Measurements from ENCODE around the gene RNF14.

The RNF14 gene

GRCh38 chr5:142000173-142000572, 31.3 kb downstream of the RNF14 start:
- Histone ChIP-seq H3K9me3 (ENCODE audit: low read length) (no peaks in the 10 kb centered on the region), H2AFZ (ENCODE audit: low read length) (no peak overlapping the region), H3K79me2 (ENCODE audit: insufficient read depth, low read length) (no peaks in the 10 kb centered on the region), H3K4me3 (ENCODE audit: low read depth, low read length, poor library complexity, severe bottlenecking) (no peak overlapping the region), H4K20me1 (ENCODE audit: insufficient read depth, low read length) (no peaks in the 10 kb centered on the region), H3K9me2 (ENCODE audit: low read depth, low read length) (no peaks in the 10 kb centered on the region), H3K9ac (ENCODE audit: low read length) (no peak overlapping the region), H3K4me2 (ENCODE audit: low read length) (no peak overlapping the region), H3K4me1 (ENCODE audit: insufficient read depth, low read length, severe bottlenecking) (no peaks in the 10 kb centered on the region), H3F3A (ENCODE audit: insufficient read depth, low read length) (no peaks in the 10 kb centered on the region; the same call in 1 of the 2 replicates), H3K36me3 (ENCODE audit: insufficient read depth, low read length) (peaks cover 61% of the 10 kb centered on the region), H3K27me3 (ENCODE audit: insufficient read depth, low read length) (no peaks in the 10 kb centered on the region), H3K27ac (ENCODE audit: low read depth, low read length, poor library complexity, severe bottlenecking) (no peak overlapping the region)
- TF ChIP-seq CTCF (IDR thresholded peaks at IDR 0.05; ENCODE audit: low read length) (no peak), EZH2 (IDR thresholded peaks at IDR 0.05; ENCODE audit: borderline replicate concordance, low read length) (no peak)

GRCh38 chr5:142000704-142001484, 32.0 kb downstream of the RNF14 start:
- H4K20me1 ChIP-seq (ENCODE audit: insufficient read depth, low read length), result no peaks in the 10 kb centered on the region
- no peaks in the 10 kb centered on the region for H3K9me3 ChIP-seq (ENCODE audit: low read length)
- H3K9me2 ChIP-seq (ENCODE audit: low read depth, low read length), result no peaks in the 10 kb centered on the region
- no peaks in the 10 kb centered on the region for H3K4me1 ChIP-seq (ENCODE audit: insufficient read depth, low read length, severe bottlenecking)
- no peak overlapping the region for H3K4me3 ChIP-seq (ENCODE audit: low read depth, low read length, poor library complexity, severe bottlenecking)
- TF ChIP-seq EZH2 (IDR thresholded peaks at IDR 0.05; ENCODE audit: borderline replicate concordance, low read length), result no peak
- peak; percentile 32; the same call in 1 of the 2 replicates for TF ChIP-seq CTCF (IDR thresholded peaks at IDR 0.05; ENCODE audit: low read length)
- no peak overlapping the region for H3K9ac ChIP-seq (ENCODE audit: low read length)
- no peaks in the 10 kb centered on the region; the same call in 1 of the 2 replicates for H3F3A ChIP-seq (ENCODE audit: insufficient read depth, low read length)
- H3K27me3 ChIP-seq (ENCODE audit: insufficient read depth, low read length), result no peaks in the 10 kb centered on the region
- no peak overlapping the region for H2AFZ ChIP-seq (ENCODE audit: low read length)
- no peak overlapping the region for H3K4me2 ChIP-seq (ENCODE audit: low read length)
- no peak overlapping the region for H3K27ac ChIP-seq (ENCODE audit: low read depth, low read length, poor library complexity, severe bottlenecking)
- H3K36me3 ChIP-seq (ENCODE audit: insufficient read depth, low read length), result peaks cover 58% of the 10 kb centered on the region
- H3K79me2 ChIP-seq (ENCODE audit: insufficient read depth, low read length), result no peaks in the 10 kb centered on the region

- Histone ChIP-seq H3K4me3 (ENCODE audit: low read depth, low read length, poor library complexity, severe bottlenecking) (no peak overlapping the region), H3K36me3 (ENCODE audit: insufficient read depth, low read length) (peaks cover 64% of the 10 kb centered on the region), H3K4me1 (ENCODE audit: insufficient read depth, low read length, severe bottlenecking) (no peaks in the 10 kb centered on the region), H3K9ac (ENCODE audit: low read length) (no peak overlapping the region), H3K9me2 (ENCODE audit: low read depth, low read length) (no peaks in the 10 kb centered on the region), H4K20me1 (ENCODE audit: insufficient read depth, low read length) (no peaks in the 10 kb centered on the region), H3F3A (ENCODE audit: insufficient read depth, low read length) (no peaks in the 10 kb centered on the region), H3K27ac (ENCODE audit: low read depth, low read length, poor library complexity, severe bottlenecking) (no peak overlapping the region), H3K27me3 (ENCODE audit: insufficient read depth, low read length) (no peaks in the 10 kb centered on the region), H2AFZ (ENCODE audit: low read length) (no peak overlapping the region), H3K79me2 (ENCODE audit: insufficient read depth, low read length) (no peaks in the 10 kb centered on the region), H3K9me3 (ENCODE audit: low read length) (no peaks in the 10 kb centered on the region), H3K4me2 (ENCODE audit: low read length) (no peak overlapping the region)
- TF ChIP-seq EZH2 (IDR thresholded peaks at IDR 0.05; ENCODE audit: borderline replicate concordance, low read length) (no peak), CTCF (IDR thresholded peaks at IDR 0.05; ENCODE audit: low read length) (no peak)
Observed at GRCh38 chr5:142003266-142003800, 34.4 kb downstream of the RNF14 start.

Measured in OCI-LY1 (cell line).